DOHH2 (cell line): ENCODE measurements around the gene SMARCD2.
"Not testable (repeated sequence)": the region's sequence is repeated elsewhere in the genome, so short reads cannot be mapped to it uniquely, and the experiment has no call there.

Source experiments
- EZH2phosphoT487 ChIP-seq: fragments of 200-600 bp; sonication (generic); IDR thresholded peaks from 2 replicates; pipeline ENCODE4 v1.6.1; 2017; ENCODE audit warnings: borderline replicate concordance, mild to moderate bottlenecking, antibody characterized with exemption, low read length, moderate library complexity, mixed read lengths
- TF ChIP-seq, protein P1 (sequence below): fragments of 200-600 bp; sonication (generic); IDR thresholded peaks from one replicate; pipeline ENCODE4 v1.5.1; 2014; ENCODE audit warnings: antibody characterized with exemption, mild to moderate bottlenecking, low read depth, low read length; ENCODE audit not compliant: poor library complexity, severe bottlenecking

DNA sequence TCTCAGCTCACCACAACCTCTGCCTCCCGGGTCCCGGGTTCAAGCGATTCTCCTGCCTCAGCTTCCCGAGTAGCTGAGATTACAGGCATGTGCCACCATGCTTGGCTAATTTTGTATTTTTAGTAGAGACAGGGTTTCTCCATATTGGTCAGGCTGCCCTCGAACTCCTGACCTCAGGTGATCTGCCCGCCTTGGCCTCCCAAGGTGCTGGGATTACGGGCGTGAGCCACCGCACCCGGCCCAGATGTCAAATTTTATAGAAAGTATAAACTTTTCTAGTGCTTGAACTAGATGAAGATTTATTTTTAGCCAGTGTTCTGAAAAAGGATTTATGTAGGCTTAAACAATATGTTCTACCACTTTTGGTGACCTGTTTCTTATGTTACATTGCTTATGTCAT, 46.1 kb downstream of the SMARCD2 start:
- TF ChIP-seq, protein P1, sequence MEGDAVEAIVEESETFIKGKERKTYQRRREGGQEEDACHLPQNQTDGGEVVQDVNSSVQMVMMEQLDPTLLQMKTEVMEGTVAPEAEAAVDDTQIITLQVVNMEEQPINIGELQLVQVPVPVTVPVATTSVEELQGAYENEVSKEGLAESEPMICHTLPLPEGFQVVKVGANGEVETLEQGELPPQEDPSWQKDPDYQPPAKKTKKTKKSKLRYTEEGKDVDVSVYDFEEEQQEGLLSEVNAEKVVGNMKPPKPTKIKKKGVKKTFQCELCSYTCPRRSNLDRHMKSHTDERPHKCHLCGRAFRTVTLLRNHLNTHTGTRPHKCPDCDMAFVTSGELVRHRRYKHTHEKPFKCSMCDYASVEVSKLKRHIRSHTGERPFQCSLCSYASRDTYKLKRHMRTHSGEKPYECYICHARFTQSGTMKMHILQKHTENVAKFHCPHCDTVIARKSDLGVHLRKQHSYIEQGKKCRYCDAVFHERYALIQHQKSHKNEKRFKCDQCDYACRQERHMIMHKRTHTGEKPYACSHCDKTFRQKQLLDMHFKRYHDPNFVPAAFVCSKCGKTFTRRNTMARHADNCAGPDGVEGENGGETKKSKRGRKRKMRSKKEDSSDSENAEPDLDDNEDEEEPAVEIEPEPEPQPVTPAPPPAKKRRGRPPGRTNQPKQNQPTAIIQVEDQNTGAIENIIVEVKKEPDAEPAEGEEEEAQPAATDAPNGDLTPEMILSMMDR: not testable (repeated sequence)
- not testable (repeated sequence) for TF ChIP-seq EZH2phosphoT487
